HUES6 (cell line): Measurements from ENCODE around the gene PTGDR2.

Experiments used
- H3K27ac ChIP-seq: 2 replicates; pipeline ENCODE4 v1.7.0; 2013; ENCODE audit warnings: low read depth, mild to moderate bottlenecking, low read length, inconsistent platforms
- H3K27me3 ChIP-seq: 2 replicates; pipeline ENCODE4 v1.6.1; 2013; ENCODE audit warnings: low read length; ENCODE audit not compliant: control insufficient read depth, insufficient read depth
- H3K36me3 ChIP-seq: 2 replicates; pipeline ENCODE4 v1.6.1; 2013; ENCODE audit warnings: low read length; ENCODE audit not compliant: control insufficient read depth, insufficient read depth
- H3K4me1 ChIP-seq: 2 replicates; pipeline ENCODE4 v1.6.1; 2013; ENCODE audit warnings: low read length; ENCODE audit not compliant: control insufficient read depth, insufficient read depth
- H3K4me3 ChIP-seq: 2 replicates; pipeline ENCODE4 v1.5.1; 2013; ENCODE audit warnings: low read depth, low read length
- H3K9ac ChIP-seq: one replicate; pipeline ENCODE4 v1.6.1; 2013; ENCODE audit warnings: mild to moderate bottlenecking, low read length
- H3K9me3 ChIP-seq: 2 replicates; pipeline ENCODE4 v1.6.1; 2013; ENCODE audit warnings: low read depth, low read length; ENCODE audit not compliant: control insufficient read depth, insufficient read depth

PTGDR2 gene

DNA sequence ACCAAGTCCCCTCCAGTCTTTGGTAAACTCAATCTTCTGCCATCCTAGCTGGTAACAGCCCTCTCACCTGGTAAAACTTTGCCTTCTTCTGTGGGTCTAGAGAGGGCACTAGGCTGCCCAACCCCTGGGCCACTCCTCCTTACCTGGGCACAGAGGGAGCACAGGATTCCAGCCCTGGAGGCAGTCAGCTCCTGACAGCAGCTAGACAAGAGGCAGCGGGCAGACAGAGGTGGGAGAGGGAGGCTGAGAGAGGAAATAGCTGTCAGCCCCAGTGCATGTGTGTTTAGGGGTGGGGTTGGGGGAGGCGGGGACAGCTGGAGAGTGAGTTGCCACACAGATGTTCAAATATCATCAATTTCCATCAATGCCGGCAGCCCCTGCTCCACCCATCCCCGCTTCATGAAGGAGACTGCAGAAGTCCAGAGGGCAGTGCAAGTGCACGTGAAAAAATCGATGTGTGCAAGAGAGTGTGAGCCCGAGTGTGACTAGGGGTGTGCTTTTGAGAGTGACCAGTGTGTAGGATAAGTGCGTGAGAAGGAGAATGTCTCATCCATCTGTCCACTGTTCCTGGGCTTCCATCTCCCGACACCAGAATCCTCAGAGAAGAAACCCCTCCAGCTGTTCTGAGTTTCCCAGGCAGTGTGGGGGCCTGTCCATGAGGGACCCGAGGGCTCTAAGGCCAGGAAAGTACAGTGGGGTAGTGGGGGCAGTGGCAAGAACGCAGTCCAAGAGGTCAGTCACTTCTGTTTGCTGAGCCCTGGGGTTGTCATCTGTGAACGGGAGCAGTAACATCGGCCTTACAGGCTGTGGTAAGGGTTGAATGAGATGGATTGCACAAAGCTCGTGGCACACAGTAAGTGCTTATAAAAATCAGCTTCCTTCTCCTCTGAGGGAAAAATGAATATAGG is at the start of gene PTGDR2:
Gene PTGDR2 (minus strand): TSS at position 225 of the 908 bp plus-strand sequence. CDS start 2,228 bp downstream, outside the sequence.
- Histone ChIP-seq H3K9me3 (no peaks in the 10 kb centered on the region), H3K27me3 (peaks cover 36% of the 10 kb centered on the region), H3K27ac (no peak within 1 kb of the TSS), H3K9ac (no peak within 1 kb of the TSS), H3K4me3 (no peak within 1 kb of the TSS), H3K4me1 (peaks cover 12% of the 10 kb centered on the region), H3K36me3 (peaks cover 7% of the 10 kb centered on the region)

DNA sequence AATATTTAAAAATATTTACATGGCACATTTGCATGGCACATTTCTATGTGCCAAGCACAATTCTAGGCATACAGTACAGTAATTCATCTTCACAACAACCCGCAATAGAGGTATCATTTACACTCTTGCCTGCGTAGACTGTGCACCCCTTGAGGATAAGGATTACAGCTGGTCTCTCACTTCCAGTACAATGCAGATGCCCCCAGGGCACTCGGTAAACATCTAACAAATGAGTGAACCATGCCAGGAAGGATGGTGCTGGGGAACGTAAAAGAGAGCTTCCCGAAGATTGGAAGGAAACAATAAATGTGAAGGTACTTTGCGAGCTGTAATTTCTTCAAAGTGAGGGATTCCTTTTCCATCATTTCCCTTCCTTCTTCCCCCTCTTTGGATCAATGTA is 49.3 kb upstream of the PTGDR2 start:
- Histone ChIP-seq H3K27ac (no peak overlapping the region), H3K36me3 (peaks cover 40% of the 10 kb centered on the region), H3K9me3 (no peaks in the 10 kb centered on the region), H3K9ac (peak overlapping the region; percentile 92), H3K4me1 (peaks cover 7% of the 10 kb centered on the region), H3K4me3 (peak overlapping the region; percentile 97), H3K27me3 (peaks cover 22% of the 10 kb centered on the region)

DNA sequence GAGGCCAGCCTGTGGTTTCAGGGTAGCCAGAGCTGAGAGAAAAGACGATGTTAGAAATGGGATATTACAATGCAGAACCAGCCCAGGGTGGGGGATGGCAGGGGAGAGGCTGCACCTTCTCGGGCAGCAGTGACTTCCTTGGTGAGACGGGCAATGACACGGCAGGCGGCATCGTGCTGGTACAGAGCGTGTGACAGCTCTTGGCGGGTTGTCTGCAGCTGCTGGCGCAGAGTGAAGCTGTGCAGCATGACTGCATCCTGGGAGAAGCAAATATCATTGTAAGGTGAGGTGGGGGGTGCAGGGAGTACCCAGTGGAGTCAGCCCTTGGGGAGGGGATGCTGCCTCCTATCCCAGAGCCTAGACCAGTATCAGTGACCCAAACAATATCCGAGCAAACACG is 46.9 kb upstream of the PTGDR2 start:
- Histone ChIP-seq H3K27ac (no peak overlapping the region), H3K4me3 (no peak overlapping the region), H3K27me3 (no peaks in the 10 kb centered on the region), H3K9me3 (no peaks in the 10 kb centered on the region), H3K4me1 (peaks cover 7% of the 10 kb centered on the region), H3K9ac (no peak overlapping the region), H3K36me3 (peaks cover 63% of the 10 kb centered on the region)

DNA sequence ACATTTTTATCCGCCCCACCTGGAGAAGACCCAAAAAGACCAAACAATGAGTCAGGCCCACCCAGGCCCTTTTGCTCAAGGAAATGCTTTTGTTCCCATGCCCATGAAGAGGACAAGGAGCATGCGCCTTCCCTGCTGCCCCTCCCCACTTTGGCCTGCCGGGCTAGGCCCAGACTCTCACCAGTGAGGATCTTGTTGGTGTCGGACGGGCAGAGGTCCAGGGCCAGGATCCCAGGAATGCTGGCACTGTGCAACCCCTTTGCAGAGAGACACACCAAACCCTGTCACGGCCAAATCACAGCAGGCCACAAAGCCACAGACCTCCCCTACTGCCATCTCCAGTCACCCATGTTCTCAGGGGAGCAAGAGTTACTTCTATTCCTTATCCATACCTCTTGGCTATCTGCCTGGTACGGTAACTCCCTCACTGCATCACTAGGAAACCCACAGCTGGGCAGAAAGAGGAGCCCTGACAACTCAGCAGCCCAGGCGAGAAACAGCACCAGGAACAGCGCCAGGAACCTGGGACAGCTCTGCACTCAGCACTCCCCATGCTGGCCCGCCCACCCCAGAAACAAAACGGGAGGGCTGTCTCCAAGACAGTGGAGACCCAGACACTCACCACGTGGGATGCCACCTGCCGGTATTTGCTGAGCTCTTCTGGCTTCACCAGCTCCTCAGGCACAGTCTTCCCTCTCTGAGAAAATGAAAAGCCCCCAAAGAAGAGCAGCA is 45.1 kb upstream of the PTGDR2 start:
- no peaks in the 10 kb centered on the region for H3K9me3 ChIP-seq
- no peak overlapping the region for H3K4me3 ChIP-seq
- no peak overlapping the region for H3K9ac ChIP-seq
- H3K27ac ChIP-seq, result no peak overlapping the region
- H3K4me1 ChIP-seq, result peaks cover 7% of the 10 kb centered on the region
- H3K27me3 ChIP-seq, result no peaks in the 10 kb centered on the region
- peaks cover 81% of the 10 kb centered on the region for H3K36me3 ChIP-seq

DNA sequence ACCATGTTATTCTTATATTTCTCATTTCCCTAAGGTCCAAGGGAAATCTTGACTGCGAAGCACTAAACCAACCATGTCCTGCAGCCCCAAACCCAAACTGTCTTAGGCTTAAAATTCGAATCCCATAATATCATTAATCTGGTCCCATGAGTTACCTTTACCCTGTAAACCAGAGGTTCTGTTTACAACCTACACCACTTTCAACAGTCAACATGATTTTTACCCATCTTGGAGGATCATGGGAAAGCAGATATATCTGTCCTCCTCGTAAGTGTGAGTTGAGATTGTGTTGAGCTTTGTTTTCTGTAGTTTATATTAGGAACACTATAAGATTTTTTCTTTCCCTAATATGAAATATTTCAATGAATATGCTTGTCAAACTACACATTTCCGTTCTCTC is 44.2 kb upstream of the PTGDR2 start:
- no peak overlapping the region for H3K27ac ChIP-seq

DNA sequence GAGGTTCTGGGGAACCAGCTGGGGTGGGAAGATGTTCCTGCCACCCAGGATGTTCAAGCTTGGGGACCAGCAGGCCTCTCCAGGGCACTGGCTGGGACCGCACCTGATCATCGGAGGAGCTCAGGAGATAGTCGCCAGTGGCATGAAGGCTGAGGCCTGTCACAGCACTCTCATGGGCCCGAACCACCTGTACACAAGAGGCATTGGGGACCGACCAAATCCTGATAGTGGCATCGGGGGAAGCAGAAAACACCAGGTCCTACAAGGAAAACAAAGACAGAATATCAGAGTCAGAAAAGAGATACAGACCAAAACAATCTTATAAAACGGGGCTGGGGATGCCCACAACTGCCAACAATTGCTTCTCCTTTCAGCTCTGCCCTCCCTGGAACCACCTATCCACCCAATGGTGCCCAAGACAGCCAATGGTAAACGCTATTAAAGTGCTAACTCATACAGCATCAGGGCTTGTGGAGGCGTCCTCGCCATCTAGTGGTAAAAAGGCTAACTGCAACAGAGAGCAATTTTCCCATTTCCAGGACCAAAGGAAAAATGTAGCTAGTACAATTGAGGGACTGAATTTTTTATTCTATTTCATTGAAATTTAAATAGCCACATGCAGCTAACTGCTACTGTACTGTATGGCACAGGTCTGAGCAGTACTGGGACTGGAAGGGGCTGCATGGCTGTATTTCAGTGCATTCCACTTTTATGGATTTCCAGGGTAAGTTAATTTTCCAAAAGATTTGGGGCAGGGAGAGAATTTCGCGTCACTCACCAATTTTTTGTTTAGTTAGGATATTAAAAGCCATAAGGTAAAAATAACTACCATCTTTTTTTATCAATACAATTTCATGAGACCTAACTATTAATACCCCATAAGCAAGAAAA is 43.5 kb upstream of the PTGDR2 start:
- no peaks in the 10 kb centered on the region for H3K9me3 ChIP-seq
- no peak overlapping the region for H3K4me3 ChIP-seq
- 0 out of 2 replicates have a peak overlapping the region, but pooled peaks have one; percentile 11 for H3K27ac ChIP-seq
- H3K36me3 ChIP-seq, result peaks cover 97% of the 10 kb centered on the region
- H3K4me1 ChIP-seq, result no peaks in the 10 kb centered on the region
- no peak overlapping the region for H3K9ac ChIP-seq
- no peaks in the 10 kb centered on the region for H3K27me3 ChIP-seq

More for the DNA sequence above, 44.2 kb upstream of the PTGDR2 start:
- peaks cover 90% of the 10 kb centered on the region for H3K36me3 ChIP-seq
- no peaks in the 10 kb centered on the region for H3K27me3 ChIP-seq
- H3K4me3 ChIP-seq, result no peak overlapping the region
- peaks cover 1% of the 10 kb centered on the region for H3K4me1 ChIP-seq
- H3K9ac ChIP-seq, result no peak overlapping the region
- H3K9me3 ChIP-seq, result no peaks in the 10 kb centered on the region

DNA sequence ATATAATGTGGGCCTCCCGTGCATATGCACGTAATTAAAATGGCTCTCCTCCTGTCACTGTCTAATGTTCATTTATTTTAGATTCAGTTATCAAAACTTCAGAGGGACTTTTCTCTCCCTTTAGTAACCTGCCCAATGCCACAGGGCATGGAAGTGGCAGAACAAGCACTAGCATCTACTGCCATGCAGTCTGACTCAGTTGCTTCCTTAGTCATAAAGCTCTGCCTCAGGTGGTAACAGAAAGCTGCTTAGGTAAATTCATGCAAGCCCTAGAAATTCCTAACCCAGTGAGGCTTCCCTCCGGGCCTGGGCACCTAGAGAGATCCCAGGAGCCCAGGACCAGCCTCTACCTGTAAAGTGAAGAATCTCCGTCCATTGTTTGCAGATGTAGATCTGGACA is 41.7 kb upstream of the PTGDR2 start:
- no peaks in the 10 kb centered on the region for H3K9me3 ChIP-seq
- peaks cover 96% of the 10 kb centered on the region for H3K36me3 ChIP-seq
- H3K27me3 ChIP-seq, result no peaks in the 10 kb centered on the region
- H3K4me3 ChIP-seq, result no peak overlapping the region
- no peak overlapping the region for H3K9ac ChIP-seq
- H3K27ac ChIP-seq, result no peak overlapping the region
- H3K4me1 ChIP-seq, result no peaks in the 10 kb centered on the region

DNA sequence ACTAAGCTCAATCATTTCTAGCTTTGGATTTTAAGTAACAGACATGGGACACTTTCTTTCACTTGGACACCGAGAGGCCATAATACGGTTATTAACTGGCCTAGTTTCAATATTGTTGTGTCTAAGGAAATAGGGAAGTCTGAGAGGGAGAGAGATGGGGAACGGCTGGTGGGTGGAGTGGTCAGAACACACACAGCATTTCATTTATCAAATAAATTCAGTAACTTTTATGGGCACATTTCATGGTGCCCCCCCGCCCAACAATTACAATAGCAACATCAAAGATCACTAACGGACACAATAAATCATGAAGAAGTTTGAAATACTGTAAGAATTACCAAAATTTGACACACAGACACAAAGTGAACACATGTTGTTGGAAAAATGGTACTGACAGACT is 39.9 kb upstream of the PTGDR2 start:
- H3K9me3 ChIP-seq, result no peaks in the 10 kb centered on the region
- no peaks in the 10 kb centered on the region for H3K4me1 ChIP-seq
- no peak overlapping the region for H3K9ac ChIP-seq
- peaks cover 96% of the 10 kb centered on the region for H3K36me3 ChIP-seq
- no peak overlapping the region for H3K4me3 ChIP-seq
- H3K27me3 ChIP-seq, result no peaks in the 10 kb centered on the region
- no peak overlapping the region for H3K27ac ChIP-seq

DNA sequence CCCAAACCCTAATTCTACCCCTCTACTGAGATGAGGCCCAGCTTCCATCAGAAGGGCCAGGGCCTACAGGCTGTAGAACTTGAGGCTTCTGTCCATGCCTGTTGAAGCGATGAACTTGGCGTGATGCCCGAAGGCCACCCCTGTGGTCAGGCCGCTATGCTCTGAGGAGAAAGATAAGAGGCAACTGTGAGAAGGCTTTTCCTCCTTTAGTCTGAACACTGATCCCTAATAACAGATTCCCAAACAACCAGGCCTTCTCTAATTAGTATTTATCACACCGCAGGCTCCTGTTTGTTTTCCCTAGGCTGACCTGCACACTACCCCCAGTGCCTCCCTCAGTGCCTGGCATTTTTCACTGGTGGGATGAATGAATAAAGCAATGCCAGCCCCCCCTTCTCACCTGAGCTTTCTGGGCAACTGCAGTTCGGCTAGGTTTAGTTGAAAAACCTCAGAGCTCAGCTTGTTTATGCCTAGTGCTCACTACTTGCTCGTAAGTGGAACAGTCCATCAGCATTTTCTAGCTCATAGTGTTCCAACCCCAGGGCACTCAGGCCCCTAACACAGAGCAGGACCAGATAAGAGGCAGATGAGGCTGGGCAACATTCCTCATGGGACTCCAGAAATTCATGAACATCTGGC is 35.5 kb upstream of the PTGDR2 start:
- Histone ChIP-seq H3K4me3 (no peak overlapping the region), H3K9ac (no peak overlapping the region), H3K27me3 (no peaks in the 10 kb centered on the region), H3K27ac (no peak overlapping the region), H3K4me1 (no peaks in the 10 kb centered on the region), H3K9me3 (no peaks in the 10 kb centered on the region), H3K36me3 (peaks cover 63% of the 10 kb centered on the region)

DNA sequence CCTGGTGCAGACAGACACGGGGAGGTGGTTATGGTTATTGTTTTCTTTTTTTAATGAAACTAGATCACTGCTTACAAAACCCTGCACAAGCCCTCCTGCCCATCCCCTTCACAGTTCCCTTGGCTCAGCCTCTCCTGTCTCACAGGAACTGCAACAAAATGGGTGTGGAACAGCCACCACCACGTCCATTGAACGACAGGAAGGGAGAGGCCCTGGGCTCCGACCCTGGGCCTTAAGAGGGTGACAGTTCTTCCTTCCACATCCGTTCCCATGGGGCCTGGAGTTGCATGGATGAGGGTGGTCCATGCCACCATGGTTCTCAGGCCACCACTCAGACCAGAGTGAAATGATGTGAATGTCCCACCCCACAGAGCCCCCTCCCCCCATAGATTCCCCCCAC is 34.9 kb upstream of the PTGDR2 start:
- no peak overlapping the region for H3K9ac ChIP-seq
- H3K9me3 ChIP-seq, result no peaks in the 10 kb centered on the region
- H3K27me3 ChIP-seq, result no peaks in the 10 kb centered on the region
- no peak overlapping the region for H3K4me3 ChIP-seq
- H3K36me3 ChIP-seq, result peaks cover 58% of the 10 kb centered on the region
- no peaks in the 10 kb centered on the region for H3K4me1 ChIP-seq
- no peak overlapping the region for H3K27ac ChIP-seq
